K562 (cell line): ENCODE measurements around the gene TCAP. TPM values are rescaled to one million over a fixed set of nuclear protein-coding genes. Genes with fewer than 3 reads are reported as not detected.

Experiments
- ADNP ChIP-seq: fragments of 200-800 bp; sonication (Bioruptor generic); IDR thresholded peaks from 2 replicates; pipeline ENCODE4 v1.6.1; 2016; ENCODE audit warnings: missing genetic modification characterization, missing compliant biosample characterization
- CCAR2 ChIP-seq: fragments of 200-400 bp; formaldehyde crosslinking; IDR thresholded peaks from 2 replicates; pipeline ENCODE4 v1.6.1; 2017; ENCODE audit warnings: mild to moderate bottlenecking, low read depth, low read length
- ETV5 ChIP-seq: sonication (generic); formaldehyde crosslinking; IDR thresholded peaks from 2 replicates; pipeline ENCODE4 v1.4.0; 2020; ENCODE audit warnings: low read depth, mild to moderate bottlenecking, missing genetic modification reagents
- FIP1L1 ChIP-seq: fragments of 200-400 bp; formaldehyde crosslinking; IDR thresholded peaks from 2 replicates; pipeline ENCODE4 v1.6.1; 2018; ENCODE audit warnings: mild to moderate bottlenecking, low read depth, low read length; ENCODE audit not compliant: poor library complexity, severe bottlenecking
- GTF2F1 ChIP-seq: IDR thresholded peaks from 2 replicates; pipeline ENCODE4 v1.6.1; 2011; ENCODE audit warnings: low read depth, low read length, improper control_type of control experiment
- HMGN3 ChIP-seq: IDR thresholded peaks from 2 replicates; pipeline ENCODE4 v1.6.1; 2011; ENCODE audit warnings: borderline replicate concordance, low read depth, mild to moderate bottlenecking, mixed read lengths, low read length; ENCODE audit not compliant: insufficient read length; ENCODE audit errors: extremely low read depth
- HSF4 ChIP-seq: fragments of 250-450 bp; sonication (Bioruptor Pico); IDR thresholded peaks from 2 replicates; pipeline ENCODE4 v2.1.2; 2022; ENCODE audit warnings: mild to moderate bottlenecking, moderate library complexity, borderline replicate concordance
- NFIC ChIP-seq: fragments of 450-650 bp; IDR thresholded peaks from 2 replicates; pipeline ENCODE4 v1.6.1; 2017; ENCODE audit warnings: mild to moderate bottlenecking, inconsistent platforms
- NFYB ChIP-seq: IDR thresholded peaks from 2 replicates; pipeline ENCODE4 v1.6.1; 2011; ENCODE audit warnings: mild to moderate bottlenecking, moderate library complexity; ENCODE audit not compliant: insufficient read length; ENCODE audit errors: extremely low read depth
- PRPF4 ChIP-seq: fragments of 200-400 bp; formaldehyde crosslinking; IDR thresholded peaks from one replicate; pipeline ENCODE4 v1.6.1; 2017; ENCODE audit warnings: low read length, low read depth, mild to moderate bottlenecking; ENCODE audit not compliant: insufficient read depth, poor library complexity, severe bottlenecking
- PTBP1 ChIP-seq: fragments of 200-400 bp; formaldehyde crosslinking; IDR thresholded peaks from 2 replicates; pipeline ENCODE4 v1.6.1; 2017; ENCODE audit warnings: low read depth, low read length
- RBFOX2 ChIP-seq: fragments of 200-400 bp; formaldehyde crosslinking; IDR thresholded peaks from 2 replicates; pipeline ENCODE4 v1.6.1; 2017; ENCODE audit warnings: low read depth, mild to moderate bottlenecking, low read length, moderate library complexity
- SNAPC5 ChIP-seq: fragments of 250-450 bp; sonication (Bioruptor Pico); IDR thresholded peaks from 2 replicates; pipeline ENCODE4 v1.8.0; 2021; ENCODE audit warnings: moderate library complexity, mild to moderate bottlenecking, inconsistent platforms
- TAF1 ChIP-seq: IDR thresholded peaks from 2 replicates; pipeline ENCODE4 v1.6.1; 2011; ENCODE audit warnings: mild to moderate bottlenecking, low read length, moderate library complexity; ENCODE audit not compliant: insufficient read depth, control insufficient read depth, severe bottlenecking; ENCODE audit errors: extremely low read depth
- TBL1XR1 ChIP-seq, 2 experiments: IDR thresholded peaks; 2 replicates each; pipeline ENCODE4 v1.6.1; 2012; ENCODE audit warnings: improper control_type of control experiment in 2 of 2, low read length in 2 of 2, mild to moderate bottlenecking in 1 of 2
- TSHZ1 ChIP-seq: fragments of 250-450 bp; sonication (Bioruptor Pico); IDR thresholded peaks from 2 replicates; pipeline ENCODE4 v1.4.0; 2020; ENCODE audit warnings: mild to moderate bottlenecking, moderate library complexity
- U2AF2 ChIP-seq: fragments of 200-400 bp; formaldehyde crosslinking; optimal IDR thresholded peaks from 2 replicates; pipeline ENCODE3; 2017; ENCODE audit warnings: low read depth, mild to moderate bottlenecking, low read length
- ZFP36 ChIP-seq: fragments of 150-350 bp; IDR thresholded peaks from 2 replicates; pipeline ENCODE4 v1.6.1; 2018; ENCODE audit warnings: low read length, low read depth; ENCODE audit not compliant: partially characterized antibody
- ZNF263 ChIP-seq: sonication (generic); formaldehyde crosslinking; IDR thresholded peaks from 2 replicates; pipeline ENCODE4 v1.8.0; 2022; ENCODE audit warnings: mild to moderate bottlenecking, missing genetic modification reagents, borderline replicate concordance
- ZNF707 ChIP-seq: fragments of 250-450 bp; sonication (Bioruptor Pico); conservative IDR thresholded peaks from 2 replicates; pipeline ENCODE4 v1.8.0; 2022; ENCODE audit warnings: inconsistent platforms, mild to moderate bottlenecking, moderate library complexity
- ZNF766 ChIP-seq: fragments of 200-800 bp; sonication (Bioruptor generic); conservative IDR thresholded peaks from 2 replicates; pipeline ENCODE4 v1.6.1; 2016; ENCODE audit warnings: missing genetic modification characterization, missing compliant biosample characterization
- ZNF77 ChIP-seq: fragments of 250-450 bp; sonication (Bioruptor Pico); IDR thresholded peaks from 2 replicates; pipeline ENCODE4 v1.5.0; 2020
- polyA plus RNA-seq, 8 experiments: library from polyadenylated mRNA; depleted of rRNA in 4 of 8; stranded (reverse) in 5 of 8; unstranded in 3 of 8; fragments of >200 nt; fragmentation: Nextera tagmentation in 2 of 8; fragmentation: Illumina TruSeq in 1 of 8; extraction: Ambion mirVana in 2 of 8; extraction: Trizol in 1 of 8; gene quantifications; 2 replicates each; pipeline versions ENCODE4 v1.2.1 to v1.2.3, GENCODE V29; 2011 to 2014; ENCODE audit warnings: inconsistent platforms in 1 of 8, missing spikeins in 1 of 8
- total RNA-seq, 7 experiments: library from RNA; depleted of rRNA in 6 of 7; stranded (reverse); fragments of >200 nt in 6 of 7; fragmentation: Illumina TruSeq in 2 of 7; extraction: Trizol in 2 of 7; gene quantifications; 2 replicates each; pipeline versions ENCODE4 v1.2.1 to v1.2.3, GENCODE V29; 2011 to 2021; ENCODE audit warnings: low replicate concordance in 1 of 7

TCAP gene
- total and polyA plus RNA-seq, 9 of the 15 experiments (the other 6 are each of a cell fraction or from before 2014, with no cell fraction given) = 0.33 to 1.4 (median 0.82) TPM; not detected in 2

DNA sequence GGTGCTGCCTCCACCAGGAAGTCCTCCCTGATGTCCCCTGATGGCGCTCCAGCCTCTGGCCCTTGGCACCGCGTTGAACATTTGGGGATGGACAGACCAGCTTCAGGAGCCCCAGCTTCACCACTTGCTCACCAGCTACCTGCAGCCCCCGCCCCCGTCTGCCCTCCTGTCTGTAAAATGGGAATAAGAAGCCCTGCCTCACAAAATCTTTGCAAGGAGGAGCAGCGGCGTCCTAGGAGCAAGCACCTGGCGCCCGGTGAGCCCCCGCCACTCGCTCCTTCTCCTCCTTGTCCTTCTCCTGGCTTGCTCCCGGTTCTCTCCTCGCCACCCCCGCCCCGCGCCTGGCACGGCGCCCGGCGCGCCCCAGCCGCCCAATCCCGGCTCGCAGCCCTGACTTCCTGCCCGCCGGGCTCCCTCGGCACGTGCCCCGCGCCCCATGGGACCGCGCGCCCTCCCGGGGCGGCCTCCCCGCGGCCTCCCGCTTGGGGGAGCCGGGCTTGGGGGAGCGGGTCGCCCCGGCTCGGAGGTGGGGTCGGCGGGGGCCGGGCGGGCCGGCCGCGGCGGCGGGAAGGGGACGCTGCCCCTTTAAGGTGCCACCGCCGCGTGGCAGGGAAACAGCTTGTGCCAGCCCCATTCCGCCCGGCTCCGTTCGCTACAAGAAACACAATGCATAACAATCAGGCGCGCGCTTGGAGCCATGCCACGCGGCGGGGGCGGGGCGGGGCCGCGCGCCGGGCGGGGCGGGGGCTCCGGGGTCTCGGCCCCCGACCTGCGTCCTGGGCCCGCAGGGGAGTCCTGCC is 47.5 kb upstream of the TCAP start (continued):
- TF ChIP-seq ZNF766 (CRISPR knock-in tag) = 0 out of 2 replicates have a peak, but pooled peaks have one; percentile 33
- no peak for TF ChIP-seq TBL1XR1 (IDR thresholded peaks at IDR 0.05; ENCODE audit: low read length in 2 of 2)
- peak; percentile 71 for TF ChIP-seq NFIC
- TF ChIP-seq HMGN3 = peak; percentile 22
- no peak for TF ChIP-seq SNAPC5 (CRISPR knock-in tag)
- peak; percentile 31; the same call in 1 of the 2 replicates for TF ChIP-seq RBFOX2
- TF ChIP-seq CCAR2 = no peak
- no peak for TF ChIP-seq ZNF707 (CRISPR knock-in tag)
- no peak for TF ChIP-seq TSHZ1 (CRISPR knock-in tag)
- TF ChIP-seq PRPF4 = no peak
- peak; percentile 99 for TF ChIP-seq ZFP36
- TF ChIP-seq ETV5 (CRISPR knock-in tag) = no peak
- TF ChIP-seq HSF4 (CRISPR knock-in tag) = no peak
- TF ChIP-seq TAF1 = no peak
- no peak for TF ChIP-seq ZNF263
- TF ChIP-seq NFYB = no peak
- TF ChIP-seq PTBP1 = peak; percentile 83; the same call in 1 of the 2 replicates
- no peak for TF ChIP-seq GTF2F1
- no peak for TF ChIP-seq ZNF77 (CRISPR knock-in tag)
- no peak for TF ChIP-seq U2AF2
- 0 out of 2 replicates have a peak, but pooled peaks have one; percentile 51 for TF ChIP-seq ADNP (tag)
- no peak for TF ChIP-seq FIP1L1
